AG09309 (cell line): Measurements from ENCODE around the gene KCNE5.
"Not testable (repeated sequence)": the region's sequence is repeated elsewhere in the genome, so short reads cannot be mapped to it uniquely, and the experiment has no call there.

Experiments used
- DNase-seq: peaks from one replicate; pipeline ENCODE4 v3.0.0-alpha.2; 2010; ENCODE audit warnings: low read depth
- H3K4me3 ChIP-seq: 2 replicates; pipeline ENCODE4 v1.5.1; 2011; ENCODE audit warnings: mild to moderate bottlenecking, low read depth, low read length, moderate library complexity; ENCODE audit not compliant: control insufficient read depth
- CTCF ChIP-seq: IDR thresholded peaks from 2 replicates; pipeline ENCODE4 v1.5.1; 2011; ENCODE audit warnings: mild to moderate bottlenecking, low read depth, low read length, inconsistent platforms; ENCODE audit not compliant: insufficient read depth, control insufficient read depth; ENCODE audit errors: missing control alignments

Gene KCNE5

GRCh38 chrX:109656774-109657173 is 31.8 kb upstream of the KCNE5 start:
- no peak for TF ChIP-seq CTCF
- no peak overlapping the region for H3K4me3 ChIP-seq

GRCh38 chrX:109655502-109656201 is 30.7 kb upstream of the KCNE5 start:
- no peak for DNase-seq
- no peak for TF ChIP-seq CTCF

More at GRCh38 chrX:109656774-109657173, 31.8 kb upstream of the KCNE5 start:
- no peak for DNase-seq

GRCh38 chrX:109654516-109655109 is 29.6 kb upstream of the KCNE5 start:
- H3K4me3 ChIP-seq: no peak overlapping the region
- DNase-seq: no peak
- TF ChIP-seq CTCF: no peak

More at GRCh38 chrX:109655502-109656201, 30.7 kb upstream of the KCNE5 start:
- no peak overlapping the region for H3K4me3 ChIP-seq

- not testable (repeated sequence) for H3K4me3 ChIP-seq, DNase-seq
Observed at GRCh38 chrX:109644671-109645070, 19.7 kb upstream of the KCNE5 start.

GRCh38 chrX:109643687-109644086 is 18.7 kb upstream of the KCNE5 start:
- TF ChIP-seq CTCF: no peak
- H3K4me3 ChIP-seq: no peak overlapping the region
- DNase-seq: no peak

GRCh38 chrX:109638158-109638557 is 13.2 kb upstream of the KCNE5 start:
- H3K4me3 ChIP-seq: no peak overlapping the region
- DNase-seq: no peak
- no peak for TF ChIP-seq CTCF

- H3K4me3 ChIP-seq, DNase-seq: not testable (repeated sequence)
Observed at GRCh38 chrX:109637477-109637876, 12.5 kb upstream of the KCNE5 start.
